ENCODE data around the gene IRX2. TPM values are rescaled to one million over a fixed set of nuclear protein-coding genes. Genes with fewer than 3 reads are reported as not detected.

Gene IRX2
- polyA plus RNA-seq, 3 donors, result not detected

DNA sequence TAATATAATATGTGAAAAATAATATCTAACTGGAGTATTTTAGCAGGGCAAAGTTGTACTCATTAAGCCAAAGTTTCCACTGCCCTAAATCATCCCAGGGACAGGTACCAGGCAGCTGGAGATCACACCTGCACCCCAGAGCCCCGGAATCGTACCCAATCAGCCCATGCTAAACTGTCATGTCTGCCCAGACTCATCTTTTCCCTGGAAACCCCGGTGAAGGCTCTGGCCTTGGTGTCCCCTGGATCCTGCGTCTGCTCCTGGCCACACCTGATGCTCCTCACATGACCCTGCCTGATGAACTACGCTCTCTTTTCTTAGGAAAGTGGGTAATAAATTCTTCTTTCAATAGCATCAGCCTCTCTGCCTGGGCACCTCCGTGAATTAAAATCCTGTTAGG, 15.6 kb upstream of the IRX2 start:
- Histone ChIP-seq H4K20me1 (ENCODE audit: insufficient read depth, low read length) (no peaks in the 10 kb centered on the region), H3K4me1 (ENCODE audit: control insufficient read depth in 1 of 2, insufficient read depth in 2 of 2, low read length in 2 of 2) (no peaks in the 10 kb centered on the region), H3K27me3 (ENCODE audit: control insufficient read depth in 2 of 2, insufficient read depth in 2 of 2, low read length in 2 of 2) (no peaks in the 10 kb centered on the region), H3K27ac (ENCODE audit: low read depth in 1 of 2, low read length in 2 of 2) (no peak overlapping the region), H3K36me3 (replicated peaks in 1 of 2; ENCODE audit: control insufficient read depth in 1 of 2, insufficient read depth in 2 of 2, low read length in 2 of 2) (no peaks in the 10 kb centered on the region), H3K4me3 (replicated peaks in 1 of 3; ENCODE audit: low read depth in 2 of 3, low read length in 3 of 3) (no peak overlapping the region), H3K9me3 (replicated peaks in 1 of 2; ENCODE audit: control insufficient read depth in 1 of 2, insufficient read depth in 1 of 2, low read length in 2 of 2) (no peaks in the 10 kb centered on the region), H2AFZ (ENCODE audit: insufficient read depth, low read depth, low read length, poor library complexity, severe bottlenecking) (no peak overlapping the region), H3K9ac (ENCODE audit: insufficient read depth, low read length, poor library complexity, severe bottlenecking) (no peak overlapping the region), H3K4me2 (replicated peaks; ENCODE audit: extremely low read depth, low read length, poor library complexity, severe bottlenecking) (no peak overlapping the region), H3K79me2 (ENCODE audit: insufficient read depth, low read length) (no peaks in the 10 kb centered on the region)
- H3K27me3 Mint-ChIP-seq (ENCODE audit: low read depth in 3 of 3), result peaks cover 8 to 14% (median 9%) of the 10 kb centered on the region in 3 donors
- H3K4me3 Mint-ChIP-seq, result no peak overlapping the region
- peaks cover 0 to 1% (median 0%) of the 10 kb centered on the region in 7 donors for H3K9me3 Mint-ChIP-seq
- 72% methylated on average over 3 of the region's 6 CpGs for WGBS (ENCODE audit: insufficient coverage)
- TF ChIP-seq, protein P1, sequence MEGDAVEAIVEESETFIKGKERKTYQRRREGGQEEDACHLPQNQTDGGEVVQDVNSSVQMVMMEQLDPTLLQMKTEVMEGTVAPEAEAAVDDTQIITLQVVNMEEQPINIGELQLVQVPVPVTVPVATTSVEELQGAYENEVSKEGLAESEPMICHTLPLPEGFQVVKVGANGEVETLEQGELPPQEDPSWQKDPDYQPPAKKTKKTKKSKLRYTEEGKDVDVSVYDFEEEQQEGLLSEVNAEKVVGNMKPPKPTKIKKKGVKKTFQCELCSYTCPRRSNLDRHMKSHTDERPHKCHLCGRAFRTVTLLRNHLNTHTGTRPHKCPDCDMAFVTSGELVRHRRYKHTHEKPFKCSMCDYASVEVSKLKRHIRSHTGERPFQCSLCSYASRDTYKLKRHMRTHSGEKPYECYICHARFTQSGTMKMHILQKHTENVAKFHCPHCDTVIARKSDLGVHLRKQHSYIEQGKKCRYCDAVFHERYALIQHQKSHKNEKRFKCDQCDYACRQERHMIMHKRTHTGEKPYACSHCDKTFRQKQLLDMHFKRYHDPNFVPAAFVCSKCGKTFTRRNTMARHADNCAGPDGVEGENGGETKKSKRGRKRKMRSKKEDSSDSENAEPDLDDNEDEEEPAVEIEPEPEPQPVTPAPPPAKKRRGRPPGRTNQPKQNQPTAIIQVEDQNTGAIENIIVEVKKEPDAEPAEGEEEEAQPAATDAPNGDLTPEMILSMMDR (IDR thresholded peaks at IDR 0.05), result no peak
- H3K36me3 Mint-ChIP-seq, result no peaks in the 10 kb centered on the region
- no peak for DNase-seq
- intact Hi-C loops (cut with micrococcal nuclease), result no loop called here
- no peak overlapping the region for H3K27ac Mint-ChIP-seq
- H3K4me1 Mint-ChIP-seq, result no peaks in the 10 kb centered on the region

DNA sequence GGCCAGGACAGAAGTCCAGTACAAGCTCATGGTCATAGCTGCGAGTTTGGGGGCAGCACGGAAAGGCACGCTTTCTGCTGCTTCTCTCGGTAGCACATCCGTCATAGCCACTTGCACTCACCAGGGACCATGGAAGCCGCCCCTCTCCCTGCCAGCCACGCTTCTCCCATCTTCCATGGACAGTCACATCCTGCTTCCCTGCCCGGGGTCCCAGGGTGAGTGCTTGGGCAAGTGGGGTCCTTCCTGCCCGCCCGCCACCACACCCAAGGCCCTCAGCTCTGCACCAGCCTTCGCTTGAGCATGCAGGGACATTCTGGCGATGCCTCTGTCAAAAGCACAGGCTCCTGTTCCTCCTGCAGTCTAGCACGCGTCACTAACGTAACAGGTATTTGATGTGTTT, 13.1 kb upstream of the IRX2 start:
- no peaks in the 10 kb centered on the region for H3K36me3 Mint-ChIP-seq
- no peaks in the 10 kb centered on the region for H3K36me3 ChIP-seq (replicated peaks in 1 of 2; ENCODE audit: control insufficient read depth in 1 of 2, insufficient read depth in 2 of 2, low read length in 2 of 2)
- H3K9me3 ChIP-seq (replicated peaks in 1 of 2; ENCODE audit: control insufficient read depth in 1 of 2, insufficient read depth in 1 of 2, low read length in 2 of 2), result no peaks in the 10 kb centered on the region
- H3K9me3 Mint-ChIP-seq, result peaks cover 0 to 1% (median 0%) of the 10 kb centered on the region in 7 donors
- no peaks in the 10 kb centered on the region for H3K79me2 ChIP-seq (ENCODE audit: insufficient read depth, low read length)
- peak overlapping the region in 1 of 7 donors; percentile 8 for H3K27ac Mint-ChIP-seq
- intact Hi-C loops (cut with micrococcal nuclease), result no loop called here
- no peaks in the 10 kb centered on the region for H3K4me1 Mint-ChIP-seq
- H3K4me2 ChIP-seq (replicated peaks; ENCODE audit: extremely low read depth, low read length, poor library complexity, severe bottlenecking), result no peak overlapping the region
- no peak overlapping the region for H3K4me3 Mint-ChIP-seq
- H2AFZ ChIP-seq (ENCODE audit: insufficient read depth, low read depth, low read length, poor library complexity, severe bottlenecking), result no peak overlapping the region
- no peak overlapping the region for H3K27ac ChIP-seq (ENCODE audit: low read depth in 1 of 2, low read length in 2 of 2)
- H3K27me3 Mint-ChIP-seq (ENCODE audit: low read depth in 3 of 3), result peaks cover 14 to 26% (median 20%) of the 10 kb centered on the region in 3 donors
- no peak overlapping the region for H3K4me3 ChIP-seq (replicated peaks in 1 of 3; ENCODE audit: low read depth in 2 of 3, low read length in 3 of 3)
- no peaks in the 10 kb centered on the region for H3K4me1 ChIP-seq (ENCODE audit: control insufficient read depth in 1 of 2, insufficient read depth in 2 of 2, low read length in 2 of 2)
- no peak for DNase-seq
- no peak overlapping the region for H3K9ac ChIP-seq (ENCODE audit: insufficient read depth, low read length, poor library complexity, severe bottlenecking)
- H3K27me3 ChIP-seq (ENCODE audit: control insufficient read depth in 2 of 2, insufficient read depth in 2 of 2, low read length in 2 of 2), result peaks cover 0 to 3% of the 10 kb centered on the region in 2 donors
- TF ChIP-seq, protein P1 (IDR thresholded peaks at IDR 0.05), result no peak
- H4K20me1 ChIP-seq (ENCODE audit: insufficient read depth, low read length), result no peaks in the 10 kb centered on the region
- 88% methylated on average over 11 of the region's 15 CpGs for WGBS (ENCODE audit: insufficient coverage)
